Activated B cell treated with CpG ODN at 0.5 μM for 24 hours (primary cell): ENCODE measurements around the gene TLR2. TPM values are rescaled to one million over a fixed set of nuclear protein-coding genes. Genes with fewer than 3 reads are reported as not detected.
"Not testable (repeated sequence)": the region's sequence is repeated elsewhere in the genome, so short reads cannot be mapped to it uniquely, and the experiment has no call there.

Source experiments
- ATAC-seq: fragments of 200-7000 bp; cut with Tn5 transposase; one replicate; pipeline ENCODE4 v1.10.0; 2021; ENCODE audit warnings: low read depth, mild to moderate bottlenecking, moderate library complexity
- CTCF ChIA-PET: fragments of 350-600 bp; sonication (Branson Sonifier 250); formaldehyde crosslinking; loops from one replicate; lab custom pipeline; 2021; ENCODE audit warnings: antibody characterized with exemption; lab: Charles Lee
- POLR2A ChIA-PET: fragments of 350-600 bp; sonication (Branson Sonifier 250); formaldehyde crosslinking; loops from one replicate; lab custom pipeline; 2021; ENCODE audit warnings: antibody characterized with exemption; lab: Charles Lee
- DNase-seq: peaks from one replicate; pipeline ENCODE4 v3.0.0; 2022
- H3K27ac Mint-ChIP-seq: one replicate; pipeline ENCODE4 v1.8.0; 2020; ENCODE audit warnings: mixed read lengths
- H3K27me3 Mint-ChIP-seq: one replicate; pipeline ENCODE4 v1.8.0; 2021; ENCODE audit warnings: mixed read lengths
- H3K36me3 Mint-ChIP-seq: one replicate; pipeline ENCODE4 v1.8.0; 2021; ENCODE audit warnings: low read depth, mixed read lengths
- H3K4me1 Mint-ChIP-seq: one replicate; pipeline ENCODE4 v1.8.0; 2021; ENCODE audit warnings: mixed read lengths
- H3K4me3 Mint-ChIP-seq: one replicate; pipeline ENCODE4 v1.8.0; 2020; ENCODE audit warnings: mild to moderate bottlenecking, mixed read lengths
- H3K9me3 Mint-ChIP-seq: one replicate; pipeline ENCODE4 v1.8.0; 2020; ENCODE audit warnings: mixed read lengths
- intact Hi-C: fragments of 100-400 bp; cut with micrococcal nuclease; formaldehyde crosslinking; loops from one replicate; pipeline ENCODE4 v1.15.1; 2024
- total RNA-seq: library from RNA; stranded (reverse); gene quantifications from 2 replicates; pipeline ENCODE4 v1.2.3, GENCODE V29; 2022
- TF ChIP-seq, protein P1 (sequence below): fragments of 200-600 bp; IDR thresholded peaks from one replicate; pipeline ENCODE4 v1.8.0; 2022; ENCODE audit warnings: antibody characterized with exemption, mild to moderate bottlenecking

Gene TLR2
- total RNA-seq, 1 donor from 2014 or later = 4.3 TPM

DNA sequence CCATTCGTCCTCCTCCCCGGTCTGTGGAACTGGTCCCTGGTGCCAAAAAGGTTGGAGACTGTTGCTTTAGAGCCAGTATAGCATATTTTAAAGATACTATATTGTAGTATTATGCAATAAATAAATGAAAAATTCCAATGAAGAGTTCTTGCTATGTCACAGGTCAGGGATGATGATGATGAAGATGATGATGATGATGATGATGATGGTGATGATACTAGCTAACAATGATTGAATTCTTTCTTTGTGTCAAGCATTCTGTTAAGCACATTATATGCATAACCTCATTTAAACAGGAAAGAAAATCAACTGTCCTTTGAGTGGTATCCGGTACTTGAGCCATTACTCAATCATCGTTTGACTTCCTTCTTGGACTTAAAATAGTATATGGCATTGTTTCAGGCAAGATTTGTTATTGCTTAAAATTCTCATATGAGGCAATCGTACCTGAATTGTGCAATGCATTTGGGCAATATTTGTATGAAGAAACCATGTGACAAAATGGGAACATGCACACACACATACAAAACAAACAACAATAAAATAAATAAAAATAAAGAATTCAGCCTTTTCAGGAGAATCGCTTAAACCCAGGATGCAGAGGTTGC, 22.8 kb upstream of the TLR2 start:
- ChIA-PET CTCF (no interaction called here), POLR2A (no interaction called here)
- ATAC-seq = no peak

GRCh38 chr4:153661908-153662307, 22.2 kb upstream of the TLR2 start:
- ATAC-seq = no peak
- Mint-ChIP-seq H3K4me1 (no peaks in the 10 kb centered on the region), H3K4me3 (no peak overlapping the region), H3K9me3 (peaks cover 6% of the 10 kb centered on the region), H3K27ac (no peak overlapping the region), H3K27me3 (peaks cover 8% of the 10 kb centered on the region), H3K36me3 (no peaks in the 10 kb centered on the region)
- no peak for DNase-seq
- intact Hi-C loops = no loop called here
- TF ChIP-seq, protein P1, sequence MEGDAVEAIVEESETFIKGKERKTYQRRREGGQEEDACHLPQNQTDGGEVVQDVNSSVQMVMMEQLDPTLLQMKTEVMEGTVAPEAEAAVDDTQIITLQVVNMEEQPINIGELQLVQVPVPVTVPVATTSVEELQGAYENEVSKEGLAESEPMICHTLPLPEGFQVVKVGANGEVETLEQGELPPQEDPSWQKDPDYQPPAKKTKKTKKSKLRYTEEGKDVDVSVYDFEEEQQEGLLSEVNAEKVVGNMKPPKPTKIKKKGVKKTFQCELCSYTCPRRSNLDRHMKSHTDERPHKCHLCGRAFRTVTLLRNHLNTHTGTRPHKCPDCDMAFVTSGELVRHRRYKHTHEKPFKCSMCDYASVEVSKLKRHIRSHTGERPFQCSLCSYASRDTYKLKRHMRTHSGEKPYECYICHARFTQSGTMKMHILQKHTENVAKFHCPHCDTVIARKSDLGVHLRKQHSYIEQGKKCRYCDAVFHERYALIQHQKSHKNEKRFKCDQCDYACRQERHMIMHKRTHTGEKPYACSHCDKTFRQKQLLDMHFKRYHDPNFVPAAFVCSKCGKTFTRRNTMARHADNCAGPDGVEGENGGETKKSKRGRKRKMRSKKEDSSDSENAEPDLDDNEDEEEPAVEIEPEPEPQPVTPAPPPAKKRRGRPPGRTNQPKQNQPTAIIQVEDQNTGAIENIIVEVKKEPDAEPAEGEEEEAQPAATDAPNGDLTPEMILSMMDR = no peak
- CTCF ChIA-PET = no interaction called here
- POLR2A ChIA-PET = no interaction called here

More for the DNA sequence above, 22.8 kb upstream of the TLR2 start:
- intact Hi-C loops = no loop called here
- Mint-ChIP-seq H3K27ac (no peak overlapping the region), H3K4me1 (no peaks in the 10 kb centered on the region), H3K27me3 (peaks cover 10% of the 10 kb centered on the region), H3K4me3 (no peak overlapping the region), H3K36me3 (no peaks in the 10 kb centered on the region), H3K9me3 (peaks cover 6% of the 10 kb centered on the region)
- DNase-seq = no peak
- TF ChIP-seq, protein P1 = no peak

- TF ChIP-seq, protein P1 = no peak
- Mint-ChIP-seq H3K4me3 (no peak overlapping the region), H3K27ac (no peak overlapping the region), H3K27me3 (peaks cover 11% of the 10 kb centered on the region), H3K36me3 (no peaks in the 10 kb centered on the region), H3K9me3 (peaks cover 6% of the 10 kb centered on the region), H3K4me1 (no peaks in the 10 kb centered on the region)
- intact Hi-C loops = no loop called here
- DNase-seq (no peak), ATAC-seq (no peak)
- CTCF ChIA-PET = no interaction called here
- POLR2A ChIA-PET = no interaction called here
Measured at GRCh38 chr4:153663667-153664066, 20.4 kb upstream of the TLR2 start.

GRCh38 chr4:153666505-153666904, 17.6 kb upstream of the TLR2 start:
- intact Hi-C loops, H3K9me3 Mint-ChIP-seq, POLR2A ChIA-PET, ATAC-seq, H3K36me3 Mint-ChIP-seq, DNase-seq, H3K27ac Mint-ChIP-seq, CTCF ChIA-PET, H3K4me3 Mint-ChIP-seq, H3K4me1 Mint-ChIP-seq: not testable (repeated sequence)
- peaks cover 16% of the 10 kb centered on the region for H3K27me3 Mint-ChIP-seq

DNA sequence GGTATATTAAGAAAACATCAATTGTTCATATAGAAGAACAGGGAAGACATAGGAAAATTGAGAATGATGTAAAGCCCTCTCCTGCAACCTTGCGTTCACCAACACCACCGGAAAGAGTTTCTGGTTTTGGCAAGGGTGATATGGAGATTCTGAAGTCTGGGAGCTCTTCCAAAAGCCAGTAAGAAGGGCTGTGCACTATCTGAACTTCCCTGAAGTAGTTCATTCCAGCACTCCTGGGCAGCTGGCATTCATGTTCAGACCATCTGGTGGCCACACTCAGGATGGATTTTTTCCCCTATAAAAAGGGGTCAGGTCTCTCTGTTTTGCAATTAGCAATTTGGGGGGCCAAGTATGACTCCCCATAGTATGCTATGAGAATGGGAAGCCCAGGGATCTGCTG, 15.4 kb upstream of the TLR2 start:
- TF ChIP-seq, protein P1 = no peak
- Mint-ChIP-seq H3K4me1 (no peaks in the 10 kb centered on the region), H3K9me3 (peaks cover 7% of the 10 kb centered on the region), H3K27me3 (peaks cover 19% of the 10 kb centered on the region), H3K4me3 (no peak overlapping the region), H3K36me3 (no peaks in the 10 kb centered on the region), H3K27ac (no peak overlapping the region)
- ATAC-seq = no peak
- POLR2A ChIA-PET = no interaction called here
- no peak for DNase-seq
- intact Hi-C loops = no loop called here
- CTCF ChIA-PET = no interaction called here

DNA sequence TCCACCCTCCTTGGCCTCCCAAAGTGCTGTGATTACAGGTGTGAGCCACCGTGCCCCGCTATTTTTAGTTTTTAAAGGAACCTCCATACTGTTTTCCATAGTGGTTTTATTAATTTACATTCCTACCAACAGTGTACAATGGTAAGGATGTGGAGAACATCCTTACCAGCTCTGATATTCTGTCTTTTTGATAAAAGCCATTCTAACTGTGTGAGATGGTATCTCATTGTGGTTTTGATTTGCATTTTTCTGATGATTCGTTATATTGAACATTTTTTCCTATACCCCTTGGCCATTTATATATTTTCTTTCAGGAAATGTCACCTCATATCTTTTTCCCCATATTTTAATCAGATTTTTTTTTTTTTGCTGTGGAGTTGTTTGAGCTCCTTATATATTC, 14.2 kb upstream of the TLR2 start:
- TF ChIP-seq, protein P1 = no peak
- Mint-ChIP-seq H3K27ac (no peak overlapping the region), H3K36me3 (no peaks in the 10 kb centered on the region), H3K9me3 (peaks cover 14% of the 10 kb centered on the region), H3K4me3 (no peak overlapping the region), H3K27me3 (peaks cover 29% of the 10 kb centered on the region), H3K4me1 (no peaks in the 10 kb centered on the region)
- intact Hi-C loops = no loop called here
- ChIA-PET CTCF (no interaction called here), POLR2A (interaction anchor here (0.7 kb wide), 1 partner anchor 587 kb away, joined by 3 read pairs; no protein-coding TSS in a partner anchor)
- ATAC-seq (no peak), DNase-seq (no peak)
